Glutamatergic neuron (in vitro differentiated cells): ENCODE data around the gene REM2. TPM values are rescaled to one million over a fixed set of nuclear protein-coding genes. Genes with fewer than 3 reads are reported as not detected.
"Not testable (repeated sequence)": the region's sequence is repeated elsewhere in the genome, so short reads cannot be mapped to it uniquely, and the experiment has no call there.

Experiments used
- DNase-seq: peaks from one replicate; pipeline ENCODE4 v3.0.0; 2022
- H3K27ac Mint-ChIP-seq: one replicate; pipeline ENCODE4 v1.8.0; 2020; ENCODE audit warnings: mild to moderate bottlenecking, mixed read lengths, inconsistent platforms; ENCODE audit not compliant: unreplicated experiment
- H3K27me3 Mint-ChIP-seq: one replicate; pipeline ENCODE4 v1.8.0; 2020; ENCODE audit warnings: mild to moderate bottlenecking, moderate library complexity, mixed read lengths, inconsistent platforms; ENCODE audit not compliant: unreplicated experiment
- H3K36me3 Mint-ChIP-seq: one replicate; pipeline ENCODE4 v1.8.0; 2020; ENCODE audit warnings: mild to moderate bottlenecking, mixed read lengths, inconsistent platforms; ENCODE audit not compliant: unreplicated experiment
- H3K4me1 Mint-ChIP-seq: one replicate; pipeline ENCODE4 v1.8.0; 2020; ENCODE audit warnings: mild to moderate bottlenecking, low read depth, mixed read lengths, inconsistent platforms; ENCODE audit not compliant: unreplicated experiment
- H3K4me3 Mint-ChIP-seq: one replicate; pipeline ENCODE4 v1.8.0; 2020; ENCODE audit warnings: mild to moderate bottlenecking, mixed read lengths, inconsistent platforms; ENCODE audit not compliant: unreplicated experiment
- H3K9me3 Mint-ChIP-seq: one replicate; pipeline ENCODE4 v1.8.0; 2020; ENCODE audit warnings: mild to moderate bottlenecking, moderate library complexity, mixed read lengths, inconsistent platforms; ENCODE audit not compliant: unreplicated experiment
- CTCF ChIP-seq: fragments of 200-600 bp; sonication (generic); IDR thresholded peaks from one replicate; pipeline ENCODE4 v1.5.0; 2021; ENCODE audit not compliant: partially characterized antibody, unreplicated experiment
- total RNA-seq: library from RNA; stranded (reverse); fragmentation: NEBNext Ultra II Directional; extraction: Animal tissue kit (Norgen Biotek cat#: 25700); gene quantifications from one replicate; pipeline ENCODE4 v1.2.1, GENCODE V29; 2021; ENCODE audit not compliant: unreplicated experiment

The REM2 gene
- total RNA-seq, 1 donor from 2014 or later: 73.2 TPM

- no peak overlapping the region for H3K27ac Mint-ChIP-seq
- H3K4me3 Mint-ChIP-seq: no peak overlapping the region
- no peaks in the 10 kb centered on the region for H3K36me3 Mint-ChIP-seq
- no peaks in the 10 kb centered on the region for H3K4me1 Mint-ChIP-seq
- H3K27me3 Mint-ChIP-seq: no peaks in the 10 kb centered on the region
- peaks cover 2% of the 10 kb centered on the region for H3K9me3 Mint-ChIP-seq
- DNase-seq: no peak
- TF ChIP-seq CTCF: no peak
Observed at GRCh38 chr14:22854963-22855724, 27.9 kb upstream of the REM2 start.

GRCh38 chr14:22856428-22856827 lies 26.6 kb upstream of the REM2 start:
- Mint-ChIP-seq H3K27me3 (no peaks in the 10 kb centered on the region), H3K27ac (no peak overlapping the region), H3K9me3 (peaks cover 2% of the 10 kb centered on the region), H3K4me1 (no peaks in the 10 kb centered on the region), H3K36me3 (no peaks in the 10 kb centered on the region), H3K4me3 (no peak overlapping the region)
- TF ChIP-seq CTCF: no peak
- no peak for DNase-seq

GRCh38 chr14:22860377-22860776 lies 22.6 kb upstream of the REM2 start:
- not testable (repeated sequence) for H3K4me1 Mint-ChIP-seq, H3K9me3 Mint-ChIP-seq, DNase-seq, H3K27me3 Mint-ChIP-seq, H3K4me3 Mint-ChIP-seq, H3K36me3 Mint-ChIP-seq, H3K27ac Mint-ChIP-seq

GRCh38 chr14:22861651-22862050 lies 21.4 kb upstream of the REM2 start:
- Mint-ChIP-seq H3K27me3 (no peaks in the 10 kb centered on the region), H3K9me3 (peaks cover 2% of the 10 kb centered on the region), H3K27ac (no peak overlapping the region), H3K4me3 (no peak overlapping the region), H3K36me3 (no peaks in the 10 kb centered on the region), H3K4me1 (no peaks in the 10 kb centered on the region)
- TF ChIP-seq CTCF: no peak
- DNase-seq: no peak

GRCh38 chr14:22864979-22865378 lies 18.0 kb upstream of the REM2 start:
- no peaks in the 10 kb centered on the region for H3K36me3 Mint-ChIP-seq
- no peak for TF ChIP-seq CTCF
- H3K27me3 Mint-ChIP-seq: no peaks in the 10 kb centered on the region
- no peaks in the 10 kb centered on the region for H3K4me1 Mint-ChIP-seq
- H3K27ac Mint-ChIP-seq: no peak overlapping the region
- no peak overlapping the region for H3K4me3 Mint-ChIP-seq
- H3K9me3 Mint-ChIP-seq: peaks cover 2% of the 10 kb centered on the region
- no peak for DNase-seq
